Measurements from ENCODE around the gene APOL3. TPM values are rescaled to one million over a fixed set of nuclear protein-coding genes. Genes with fewer than 3 reads are reported as not detected.
"Not testable (repeated sequence)": the region's sequence is repeated elsewhere in the genome, so short reads cannot be mapped to it uniquely, and the experiment has no call there.

The APOL3 gene
- total RNA-seq, 1 donor from 2014 or later, result 212 TPM

GRCh38 chr22:36192542-36192941 lies 32.0 kb upstream of the APOL3 start:
- DNase-seq, result peak; percentile 47

GRCh38 chr22:36191106-36191836 lies 30.7 kb upstream of the APOL3 start:
- no peak for DNase-seq

- DNase-seq, result not testable (repeated sequence)
Observed at GRCh38 chr22:36187862-36188261, 27.3 kb upstream of the APOL3 start.

- DNase-seq, result no peak
Observed at GRCh38 chr22:36185828-36186624, 25.5 kb upstream of the APOL3 start.

GRCh38 chr22:36184433-36185025 lies 24.0 kb upstream of the APOL3 start:
- peak; percentile 74 for DNase-seq

- DNase-seq, result no peak
Observed at GRCh38 chr22:36183446-36183845, 22.9 kb upstream of the APOL3 start.

GRCh38 chr22:36182857-36183256 lies 22.3 kb upstream of the APOL3 start:
- no peak for DNase-seq

- no peak for DNase-seq
Observed at GRCh38 chr22:36182056-36182455, 21.5 kb upstream of the APOL3 start.

GRCh38 chr22:36180928-36181327 lies 20.4 kb upstream of the APOL3 start:
- no peak for DNase-seq

GRCh38 chr22:36180038-36180880 lies 19.7 kb upstream of the APOL3 start:
- DNase-seq, result peak; percentile 88

GRCh38 chr22:36177160-36177559 lies 16.6 kb upstream of the APOL3 start:
- no peak for DNase-seq

- no peak for DNase-seq
Observed at GRCh38 chr22:36175892-36176291, 15.3 kb upstream of the APOL3 start.

- no peak for DNase-seq
Observed at GRCh38 chr22:36171941-36172340, 11.4 kb upstream of the APOL3 start.

- no peak for DNase-seq
Observed at GRCh38 chr22:36166518-36167220, 6.1 kb upstream of the APOL3 start.

- DNase-seq, result no peak
Observed at GRCh38 chr22:36166086-36166485, 5.5 kb upstream of the APOL3 start.

- no peak for DNase-seq
Observed at GRCh38 chr22:36165141-36165540, 4.6 kb upstream of the APOL3 start.

- no peak for DNase-seq
Observed at GRCh38 chr22:36164621-36165020, 4.1 kb upstream of the APOL3 start.

- no peak for DNase-seq
Observed at GRCh38 chr22:36163497-36163896, 2.9 kb upstream of the APOL3 start.

GRCh38 chr22:36162127-36163034 lies 1.8 kb upstream of the APOL3 start:
- no peak for DNase-seq

GRCh38 chr22:36161793-36162126 lies 1.2 kb upstream of the APOL3 start:
- not testable (repeated sequence) for DNase-seq

Measured in dermis blood vessel endothelial cell (primary cell).